Loucy (cell line): ENCODE measurements around the gene MCM3AP.

Source experiments
- CTCF ChIP-seq: fragments of 200-600 bp; sonication (generic); conservative IDR thresholded peaks from 2 replicates; pipeline ENCODE4 v1.5.1; 2014; ENCODE audit warnings: mild to moderate bottlenecking, antibody characterized with exemption, low read length
- EZH2phosphoT487 ChIP-seq: fragments of 200-600 bp; IDR thresholded peaks from 2 replicates; pipeline ENCODE4 v1.6.1; 2018; ENCODE audit warnings: antibody characterized with exemption, mild to moderate bottlenecking, moderate library complexity, borderline replicate concordance

GRCh38 chr21:46196733-46197132 is 88.7 kb downstream of the MCM3AP start:
- TF ChIP-seq EZH2phosphoT487 (no peak), CTCF (no peak)
